Measurements from ENCODE around the gene SLC25A41.

GRCh38 chr19:6427131-6427530 is 6.4 kb downstream of the SLC25A41 start:
- TF ChIP-seq, protein P1, sequence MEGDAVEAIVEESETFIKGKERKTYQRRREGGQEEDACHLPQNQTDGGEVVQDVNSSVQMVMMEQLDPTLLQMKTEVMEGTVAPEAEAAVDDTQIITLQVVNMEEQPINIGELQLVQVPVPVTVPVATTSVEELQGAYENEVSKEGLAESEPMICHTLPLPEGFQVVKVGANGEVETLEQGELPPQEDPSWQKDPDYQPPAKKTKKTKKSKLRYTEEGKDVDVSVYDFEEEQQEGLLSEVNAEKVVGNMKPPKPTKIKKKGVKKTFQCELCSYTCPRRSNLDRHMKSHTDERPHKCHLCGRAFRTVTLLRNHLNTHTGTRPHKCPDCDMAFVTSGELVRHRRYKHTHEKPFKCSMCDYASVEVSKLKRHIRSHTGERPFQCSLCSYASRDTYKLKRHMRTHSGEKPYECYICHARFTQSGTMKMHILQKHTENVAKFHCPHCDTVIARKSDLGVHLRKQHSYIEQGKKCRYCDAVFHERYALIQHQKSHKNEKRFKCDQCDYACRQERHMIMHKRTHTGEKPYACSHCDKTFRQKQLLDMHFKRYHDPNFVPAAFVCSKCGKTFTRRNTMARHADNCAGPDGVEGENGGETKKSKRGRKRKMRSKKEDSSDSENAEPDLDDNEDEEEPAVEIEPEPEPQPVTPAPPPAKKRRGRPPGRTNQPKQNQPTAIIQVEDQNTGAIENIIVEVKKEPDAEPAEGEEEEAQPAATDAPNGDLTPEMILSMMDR (IDR thresholded peaks at IDR 0.05), result no peak
- TF ChIP-seq POLR2A (IDR thresholded peaks at IDR 0.05), result no peak
- no peak for TF ChIP-seq EP300 (IDR thresholded peaks at IDR 0.05)
- TF ChIP-seq POLR2AphosphoS5 (IDR thresholded peaks at IDR 0.05), result no peak

All from suprapubic skin (tissue), 4 donors.